Fibroblast of lung (primary cell): ENCODE data around the gene SLCO4C1.

ENCODE experiments used
- EZH2 ChIP-seq: IDR thresholded peaks from 2 replicates; pipeline ENCODE4 v1.5.1; 2012; ENCODE audit warnings: low read length, control low read depth, mild to moderate bottlenecking; ENCODE audit errors: missing control alignments
- TF ChIP-seq, protein P1 (sequence below), 2 donors: IDR thresholded peaks in 1 of 2; conservative IDR thresholded peaks in 1 of 2; 1 replicate in 1 of 2; 2 replicates in 1 of 2; pipeline ENCODE4 v1.5.1; 2011 to 2012; ENCODE audit warnings: low read length in 2 of 2, control low read depth in 1 of 2, inconsistent platforms in 1 of 2, low read depth in 1 of 2, mild to moderate bottlenecking in 1 of 2

DNA sequence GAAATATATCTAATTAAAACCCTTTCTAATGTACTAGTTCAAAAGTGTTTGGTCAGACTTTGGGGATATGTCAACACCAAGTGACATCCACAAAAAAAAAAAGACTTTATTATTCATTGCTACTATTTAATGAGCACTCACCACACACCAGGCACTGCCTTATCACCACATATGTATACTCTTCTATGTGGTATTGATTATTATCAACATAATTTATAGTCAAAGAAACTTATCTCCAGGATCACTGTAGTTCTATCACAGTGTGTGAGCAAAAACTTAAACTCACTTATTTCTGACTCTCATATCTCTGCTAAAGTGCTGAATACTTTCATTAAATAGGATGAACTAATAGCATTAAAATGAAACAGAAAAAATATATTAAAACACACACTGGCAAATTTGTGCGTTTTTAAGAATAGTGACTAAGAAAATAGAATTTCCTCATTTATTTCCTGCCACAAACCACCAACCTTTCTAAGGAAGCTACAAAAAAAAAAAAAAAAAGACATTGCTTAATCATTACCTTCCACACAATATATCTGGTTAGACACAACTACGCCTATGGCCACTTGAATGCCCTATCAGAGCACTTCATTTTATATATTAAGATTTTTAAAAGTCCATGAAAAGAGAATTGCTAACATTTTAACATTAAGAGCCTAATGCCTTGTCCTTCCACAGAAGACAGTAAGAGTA lies 12.8 kb downstream of the SLCO4C1 start:
- TF ChIP-seq, protein P1, sequence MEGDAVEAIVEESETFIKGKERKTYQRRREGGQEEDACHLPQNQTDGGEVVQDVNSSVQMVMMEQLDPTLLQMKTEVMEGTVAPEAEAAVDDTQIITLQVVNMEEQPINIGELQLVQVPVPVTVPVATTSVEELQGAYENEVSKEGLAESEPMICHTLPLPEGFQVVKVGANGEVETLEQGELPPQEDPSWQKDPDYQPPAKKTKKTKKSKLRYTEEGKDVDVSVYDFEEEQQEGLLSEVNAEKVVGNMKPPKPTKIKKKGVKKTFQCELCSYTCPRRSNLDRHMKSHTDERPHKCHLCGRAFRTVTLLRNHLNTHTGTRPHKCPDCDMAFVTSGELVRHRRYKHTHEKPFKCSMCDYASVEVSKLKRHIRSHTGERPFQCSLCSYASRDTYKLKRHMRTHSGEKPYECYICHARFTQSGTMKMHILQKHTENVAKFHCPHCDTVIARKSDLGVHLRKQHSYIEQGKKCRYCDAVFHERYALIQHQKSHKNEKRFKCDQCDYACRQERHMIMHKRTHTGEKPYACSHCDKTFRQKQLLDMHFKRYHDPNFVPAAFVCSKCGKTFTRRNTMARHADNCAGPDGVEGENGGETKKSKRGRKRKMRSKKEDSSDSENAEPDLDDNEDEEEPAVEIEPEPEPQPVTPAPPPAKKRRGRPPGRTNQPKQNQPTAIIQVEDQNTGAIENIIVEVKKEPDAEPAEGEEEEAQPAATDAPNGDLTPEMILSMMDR (conservative IDR thresholded peaks at IDR 0.05 in 1 of 2, IDR thresholded peaks at IDR 0.05 in 1 of 2; ENCODE audit: low read depth in 1 of 2, low read length in 2 of 2): no peak
- no peak for TF ChIP-seq EZH2
